NCI-H2171 (cell line): ENCODE results near the gene PRKAA2.

Source experiments
- DNase-seq: peaks from one replicate; lab custom pipeline; 2025; lab: John Stamatoyannopoulos, UW

PRKAA2 gene

GRCh38 chr1:56713112-56713511 is 68.0 kb downstream of the PRKAA2 start:
- DNase-seq, result no peak

GRCh38 chr1:56715156-56715555 is 70.0 kb downstream of the PRKAA2 start:
- no peak for DNase-seq

DNA sequence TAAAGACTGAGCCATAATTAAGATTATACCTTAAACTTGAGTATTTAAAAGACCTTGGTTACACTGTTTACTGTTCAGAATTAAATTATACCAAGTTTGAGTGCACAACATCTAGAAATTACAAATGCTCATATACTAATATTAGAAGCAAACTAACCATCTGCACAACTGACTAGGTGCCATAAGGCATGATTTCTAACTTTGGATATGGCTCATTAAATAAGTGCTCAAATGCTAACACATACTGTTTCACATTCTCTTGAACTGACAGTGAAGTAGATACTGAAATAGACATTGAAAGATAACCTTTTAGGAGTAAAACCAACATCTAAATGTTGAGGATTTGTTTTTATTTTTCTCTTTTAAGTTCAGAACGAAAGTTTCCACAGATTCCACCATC is 74.1 kb downstream of the PRKAA2 start:
- no peak for DNase-seq

DNA sequence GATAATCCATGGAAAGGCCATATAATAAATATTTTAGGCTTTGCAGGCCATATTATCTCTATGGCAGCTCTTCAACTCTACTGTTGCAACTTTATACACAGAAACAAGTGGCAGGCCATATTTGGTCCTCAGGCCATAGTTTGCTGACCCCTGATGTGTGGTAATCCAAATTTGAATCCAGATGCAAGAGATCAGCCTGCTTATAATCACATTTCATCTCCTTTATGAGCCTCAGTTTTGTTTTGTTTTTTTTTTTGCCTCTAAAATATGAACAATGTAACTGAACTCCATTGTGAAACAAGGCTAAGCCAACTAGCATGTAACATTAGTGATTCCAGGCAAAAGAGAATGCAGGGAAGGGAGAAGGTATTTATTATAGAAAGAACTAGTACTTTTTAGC is 81.6 kb downstream of the PRKAA2 start:
- no peak for DNase-seq

DNA sequence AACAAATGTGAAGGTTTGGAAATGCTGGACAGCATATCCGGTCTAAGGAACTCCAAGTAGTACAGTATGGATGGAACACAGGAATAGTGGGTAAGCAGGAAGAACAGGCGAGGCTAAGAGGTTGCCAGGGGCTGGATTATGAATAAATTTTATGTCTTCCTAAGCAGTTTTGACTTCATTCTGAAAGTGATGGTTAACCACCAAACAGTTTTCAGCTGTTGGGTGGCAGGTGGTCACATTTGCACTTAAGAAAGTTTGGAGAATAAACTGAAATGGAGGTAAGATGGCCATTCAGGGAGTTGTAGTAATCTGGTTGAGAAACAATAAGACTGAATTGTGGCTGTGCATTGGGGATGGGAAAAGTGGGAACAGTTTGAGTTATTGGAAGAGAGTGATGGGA is 83.8 kb downstream of the PRKAA2 start:
- DNase-seq, result no peak

- DNase-seq, result no peak
Observed at GRCh38 chr1:56745231-56745630, 100.1 kb downstream of the PRKAA2 start.

DNA sequence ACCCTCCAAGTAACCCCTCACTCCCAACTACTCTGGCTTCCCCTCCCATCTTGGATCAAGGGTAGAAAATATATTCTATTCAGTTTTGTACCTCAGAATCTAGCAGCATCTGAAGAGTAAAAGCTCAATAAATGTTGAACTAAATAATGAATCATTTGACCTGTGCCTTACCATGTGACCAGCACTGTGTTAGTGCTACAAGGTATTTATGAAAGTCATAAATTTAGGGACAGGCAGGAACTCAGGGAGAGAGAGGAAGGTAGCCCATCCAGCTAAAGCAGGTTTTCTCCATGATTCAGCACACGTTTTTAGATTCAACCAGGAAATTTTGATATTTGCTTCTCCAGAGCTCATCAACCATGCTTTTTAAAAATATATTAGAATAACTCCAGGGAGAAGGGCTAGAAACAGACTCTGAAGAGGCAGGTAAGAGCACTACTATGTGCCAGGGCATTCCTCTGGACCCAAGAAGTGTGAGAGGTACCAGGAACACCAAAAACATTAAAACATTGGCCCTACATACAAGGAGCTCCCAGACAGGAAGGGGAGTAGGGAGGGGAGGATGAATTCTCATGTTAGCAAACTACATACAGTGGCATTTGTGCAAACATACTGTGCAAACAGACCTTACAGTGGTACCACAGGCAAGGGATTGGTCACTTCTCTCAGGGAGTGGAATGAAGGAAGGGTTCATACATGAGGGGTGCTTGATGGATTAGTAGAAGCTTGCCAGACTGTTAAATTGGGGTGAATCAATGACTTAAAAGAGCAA is 109.8 kb downstream of the PRKAA2 start:
- no peak for DNase-seq

GRCh38 chr1:56755911-56756310 is 110.8 kb downstream of the PRKAA2 start:
- no peak for DNase-seq

GRCh38 chr1:56758135-56758534 is 113.0 kb downstream of the PRKAA2 start:
- DNase-seq, result no peak

- no peak for DNase-seq
Observed at GRCh38 chr1:56758794-56759193, 113.7 kb downstream of the PRKAA2 start.
